HG03571 (cell line): ENCODE measurements around the gene SRRM5.
"Not testable (repeated sequence)": the region's sequence is repeated elsewhere in the genome, so short reads cannot be mapped to it uniquely, and the experiment has no call there.

ENCODE experiments used
- ATAC-seq: cut with Tn5 transposase; IDR thresholded peaks from one replicate; pipeline ENCODE4 v1.9.1; 2021; ENCODE audit not compliant: unreplicated experiment

Gene SRRM5

GRCh38 chr19:43610493-43610892 lies 1.4 kb upstream of the SRRM5 start:
- ATAC-seq = no peak

GRCh38 chr19:43612374-43612773 lies 486 bp downstream of the SRRM5 start:
- ATAC-seq = no peak

GRCh38 chr19:43616306-43616705 lies 4.4 kb downstream of the SRRM5 start:
- ATAC-seq = no peak

GRCh38 chr19:43616954-43617353 lies 5.1 kb downstream of the SRRM5 start:
- ATAC-seq = no peak

GRCh38 chr19:43618921-43619261 lies 7.0 kb downstream of the SRRM5 start:
- peak; percentile 29 for ATAC-seq

- ATAC-seq = peak; percentile 77
Measured at GRCh38 chr19:43619262-43620060, 7.6 kb downstream of the SRRM5 start, which contains the start of gene ZNF428. ZNF428 (minus strand) TSS chr19:43619629; CDS start chr19:43614304, 5,325 bp downstream.

- ATAC-seq = no peak
Measured at GRCh38 chr19:43620061-43621001, 8.4 kb downstream of the SRRM5 start.

DNA sequence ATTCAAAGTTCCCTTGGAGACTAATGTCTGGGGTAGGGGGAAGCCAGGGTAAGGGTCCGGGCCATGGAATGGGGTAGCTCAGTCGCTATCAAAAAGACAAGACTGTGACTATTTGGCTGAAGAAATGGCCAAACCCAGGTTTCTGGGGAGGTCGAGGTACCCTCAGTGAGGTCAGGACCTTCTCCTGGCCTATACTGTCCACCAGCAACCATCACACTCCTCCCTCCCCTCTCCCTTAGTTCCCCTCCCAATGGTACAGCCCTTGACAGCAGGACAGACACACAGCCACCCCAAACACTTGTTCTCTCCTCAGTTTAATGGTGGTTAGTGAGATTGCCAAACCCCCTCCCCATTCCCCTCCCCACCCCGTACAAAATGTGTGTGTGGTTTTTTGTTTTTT lies 10.2 kb downstream of the SRRM5 start:
- ATAC-seq = no peak

DNA sequence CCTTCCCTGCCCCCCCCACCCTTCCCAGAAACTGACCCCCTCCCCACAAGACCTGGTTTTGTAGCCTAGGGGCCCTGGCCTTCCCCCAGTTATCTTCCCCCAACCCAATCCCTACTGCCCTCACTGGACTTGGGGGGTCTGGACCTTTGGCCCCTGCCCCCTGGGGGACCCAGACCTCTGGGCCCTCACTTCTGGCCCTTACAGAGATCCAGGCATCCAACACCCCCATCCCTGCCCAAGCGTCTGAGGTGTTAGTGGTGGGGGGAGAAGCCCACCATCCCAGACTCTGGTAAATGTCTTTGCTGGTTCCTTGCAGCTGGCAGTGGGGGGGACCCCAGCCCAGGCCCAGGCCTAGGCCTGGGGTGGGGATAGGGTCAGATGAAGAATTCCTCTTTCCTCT lies 11.1 kb downstream of the SRRM5 start:
- ATAC-seq = no peak

- ATAC-seq = no peak
Measured at GRCh38 chr19:43623889-43624670, 12.2 kb downstream of the SRRM5 start.

- ATAC-seq = no peak
Measured at GRCh38 chr19:43624933-43625332, 13.0 kb downstream of the SRRM5 start.

GRCh38 chr19:43625918-43626579 lies 14.2 kb downstream of the SRRM5 start:
- ATAC-seq = no peak

GRCh38 chr19:43626838-43627237 lies 14.9 kb downstream of the SRRM5 start:
- no peak for ATAC-seq

GRCh38 chr19:43628646-43629326 lies 16.9 kb downstream of the SRRM5 start:
- ATAC-seq = no peak

GRCh38 chr19:43631491-43631890 lies 19.6 kb downstream of the SRRM5 start:
- no peak for ATAC-seq

GRCh38 chr19:43633520-43633919 lies 21.6 kb downstream of the SRRM5 start:
- ATAC-seq = no peak

GRCh38 chr19:43634068-43634467 lies 22.2 kb downstream of the SRRM5 start:
- no peak for ATAC-seq

DNA sequence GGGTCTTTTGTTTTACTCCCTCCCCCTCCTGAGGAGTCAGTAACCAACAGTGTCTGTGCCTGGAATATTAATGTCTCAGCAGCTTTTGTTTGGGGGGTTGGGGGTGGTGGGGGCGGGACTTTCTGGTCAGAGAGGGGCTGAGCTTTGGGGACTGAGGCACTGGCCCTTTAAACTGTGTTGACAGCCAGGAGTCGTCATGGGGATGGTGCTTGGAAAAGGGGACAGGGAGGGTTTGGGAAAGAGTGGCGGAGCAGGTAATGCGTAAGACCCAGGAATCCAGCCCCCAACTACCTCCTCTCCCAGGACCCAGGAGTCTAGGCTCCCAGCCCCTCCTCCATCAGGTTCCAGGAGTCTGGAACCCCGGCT lies 22.6 kb downstream of the SRRM5 start:
- no peak for ATAC-seq

DNA sequence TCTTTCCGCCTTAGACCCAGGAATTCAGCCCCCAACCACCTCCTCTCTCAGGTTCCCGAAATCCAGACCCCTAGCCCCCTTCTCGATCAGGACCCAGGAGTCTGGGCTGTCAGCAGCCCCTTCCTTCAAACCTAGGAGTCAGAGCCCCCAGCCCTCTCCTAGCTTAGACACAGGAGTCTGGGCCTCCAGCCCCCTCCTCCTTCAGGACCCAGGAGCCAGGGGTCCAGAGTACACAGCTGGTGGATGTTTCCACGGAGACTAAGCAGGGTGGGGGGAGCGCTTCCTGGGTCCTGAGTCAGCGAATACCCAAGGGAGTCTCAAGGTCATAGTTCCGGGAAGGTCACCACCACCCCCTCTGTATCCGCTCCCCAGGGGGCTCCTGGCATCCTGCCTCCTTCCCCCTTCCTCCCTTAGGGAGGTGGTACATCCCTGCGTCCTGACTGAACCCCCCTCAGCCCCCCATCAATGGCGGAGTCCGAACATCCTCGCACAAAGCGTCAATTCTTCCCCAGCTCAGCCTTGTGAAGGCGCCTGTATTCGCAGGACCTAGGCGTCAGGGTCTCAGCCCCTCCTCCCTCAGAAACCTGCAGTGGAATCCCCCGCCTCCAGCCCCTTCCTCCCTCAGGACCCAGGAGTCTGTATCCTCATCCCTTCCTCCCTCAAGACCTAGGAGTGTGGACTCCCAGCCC lies 23.1 kb downstream of the SRRM5 start:
- ATAC-seq = no peak

GRCh38 chr19:43635561-43635940 lies 23.7 kb downstream of the SRRM5 start:
- ATAC-seq = not testable (repeated sequence)
